ENCODE measurements around the gene FEZ2.

- TF ChIP-seq CTCF (conservative IDR thresholded peaks at IDR 0.05; ENCODE audit: low read depth in 2 of 2) (no peak), EZH2 (IDR thresholded peaks at IDR 0.05; ENCODE audit: low read depth, unreplicated experiment) (no peak), EZH2phosphoT487 (IDR thresholded peaks at IDR 0.05; ENCODE audit: unreplicated experiment) (no peak), CREB1 (CRISPR knock-in tag; IDR thresholded peaks at IDR 0.05; ENCODE audit: low read depth) (no peak), POLR2AphosphoS5 (IDR thresholded peaks at IDR 0.05; ENCODE audit: low read depth) (no peak), NANOG (IDR thresholded peaks at IDR 0.05; ENCODE audit: borderline replicate concordance) (no peak), ETS1 (IDR thresholded peaks at IDR 0.05) (no peak), REST (IDR thresholded peaks at IDR 0.05; ENCODE audit: unreplicated experiment) (no peak), STAT1 (IDR thresholded peaks at IDR 0.05; ENCODE audit: unreplicated experiment) (no peak), JUNB (IDR thresholded peaks at IDR 0.05; ENCODE audit: unreplicated experiment) (no peak), ZNF462 (CRISPR knock-in tag; IDR thresholded peaks at IDR 0.05) (no peak)
Measured at GRCh38 chr2:36597003-36597531, 901 bp downstream of the FEZ2 start.

Measured in GM23338 (cell line).